ENCODE measurements around the gene GSK3B.

GRCh38 chr3:120066634-120067033 lies 27.6 kb downstream of the GSK3B start:
- no peak for TF ChIP-seq CTCF (IDR thresholded peaks at IDR 0.05; ENCODE audit: borderline replicate concordance, extremely low read depth, low read length, poor library complexity, severe bottlenecking)
- no peak for TF ChIP-seq EZH2 (IDR thresholded peaks at IDR 0.05; ENCODE audit: borderline replicate concordance, low read depth, low read length, severe bottlenecking)

Measured in DND-41 (cell line).